IPS DF 4.7 (cell line): ENCODE data around the gene THOC6.

ENCODE experiments used
- DNase-seq: peaks from one replicate; pipeline ENCODE4 v3.0.0-alpha.2; 2013; ENCODE audit warnings: low spot score; ENCODE audit errors: extremely low read depth

The THOC6 gene

DNA sequence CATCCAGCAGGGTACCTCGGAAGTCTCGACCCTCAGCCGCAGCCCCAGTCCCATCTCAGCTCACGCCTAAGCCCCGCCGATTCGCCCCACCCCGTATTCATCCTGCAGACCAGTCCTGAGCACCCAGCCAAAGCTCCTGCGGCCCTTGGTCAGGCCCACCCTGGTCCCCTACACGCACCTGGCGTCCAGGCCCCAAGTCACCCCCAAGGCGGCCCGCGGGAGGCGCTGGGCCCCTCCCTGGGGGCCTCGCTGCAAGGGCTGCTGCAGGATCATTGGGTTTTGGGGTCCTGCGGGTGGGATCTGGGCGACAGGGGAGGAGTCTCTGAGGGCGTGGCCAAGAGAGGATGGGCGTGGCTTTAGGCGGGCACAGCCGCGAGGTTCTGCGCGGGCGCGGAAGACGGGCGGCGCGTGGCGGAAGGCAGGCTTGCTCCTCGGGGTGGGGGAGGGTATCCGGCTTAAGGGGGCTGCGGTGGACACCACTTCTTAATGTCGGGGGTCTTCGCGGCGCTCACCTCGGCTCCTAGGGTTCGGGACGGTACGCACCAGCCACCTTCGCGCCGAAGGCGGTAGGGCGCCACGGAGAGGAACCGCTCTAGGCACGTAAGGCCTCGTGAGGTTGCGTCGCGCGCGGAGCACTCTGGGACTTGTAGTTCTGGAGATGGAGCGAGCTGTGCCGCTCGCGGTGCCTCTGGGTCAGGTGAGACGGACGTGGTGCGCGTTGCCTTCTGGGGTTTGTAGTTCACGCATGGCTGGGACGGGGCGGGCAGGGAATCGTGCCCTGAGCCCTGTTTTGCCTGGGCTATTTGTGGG is at the start of gene THOC6, which contains the start of gene HCFC1R1:
THOC6 (plus strand) TSS at position 367 of the 810 bp plus-strand sequence; CDS start at position 659, 292 bp downstream.
HCFC1R1 (minus strand) TSS at position 274 of the 810 bp plus-strand sequence; CDS start at position 273, 1 bp downstream.
- no peak for DNase-seq

DNA sequence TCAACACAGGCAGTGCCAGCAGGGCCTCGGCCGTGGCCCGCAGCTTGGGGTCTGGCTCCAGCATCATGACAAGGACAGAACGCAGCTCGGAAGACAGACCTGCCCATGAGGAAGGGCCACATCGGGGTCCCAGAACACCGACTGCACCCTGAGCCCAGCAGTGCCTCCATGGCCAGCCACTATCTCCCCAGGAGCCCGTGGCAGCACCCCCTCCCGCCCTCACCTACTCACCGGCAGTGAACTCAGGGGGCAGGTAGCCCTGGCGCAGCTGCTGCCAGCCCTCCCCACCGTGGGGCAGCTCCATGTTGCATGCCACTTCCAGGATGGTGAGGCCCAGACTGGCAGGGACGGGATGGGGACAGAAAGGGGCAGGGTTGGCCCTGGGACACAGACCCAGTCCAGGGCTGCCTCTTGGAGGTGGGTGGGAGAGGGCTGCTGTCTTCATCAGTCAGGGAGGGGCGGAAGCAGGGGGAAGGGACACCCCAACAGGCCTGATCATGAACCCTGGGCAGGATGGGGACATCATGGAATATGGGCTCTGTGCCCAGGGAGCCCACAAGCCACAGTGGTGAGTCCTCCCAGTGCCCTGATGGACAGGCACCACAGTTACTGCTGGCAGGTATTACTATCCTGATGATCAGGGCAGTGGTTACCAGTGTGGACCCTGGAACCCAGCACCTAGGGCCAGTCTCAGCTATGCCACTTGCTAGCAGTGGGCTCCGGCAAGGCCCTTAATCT is 49.3 kb upstream of the THOC6 start:
- DNase-seq, result no peak

GRCh38 chr16:2975161-2975795 is 48.6 kb upstream of the THOC6 start:
- DNase-seq, result no peak

DNA sequence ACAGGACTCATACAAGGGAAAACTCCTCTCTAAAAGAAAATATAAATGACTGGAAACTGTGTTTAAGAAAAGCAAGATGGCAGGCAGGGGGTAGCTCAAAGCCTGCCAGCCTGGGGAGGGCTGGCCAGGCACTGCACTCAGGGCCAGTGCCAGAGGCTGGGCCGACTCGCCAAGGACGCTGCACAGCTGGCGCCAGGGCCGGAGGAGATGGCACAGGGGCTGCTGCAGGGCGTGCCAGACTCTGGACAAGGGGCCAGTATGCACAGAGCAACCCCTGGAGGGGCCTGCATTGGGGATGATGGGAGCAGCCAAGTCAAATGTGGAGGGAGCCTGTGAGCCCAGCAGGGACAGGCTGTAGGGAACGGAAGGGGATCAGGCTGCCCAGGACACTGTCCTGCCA is 47.6 kb upstream of the THOC6 start:
- no peak for DNase-seq

- no peak for DNase-seq
Measured at GRCh38 chr16:2976673-2977072, 47.2 kb upstream of the THOC6 start.

DNA sequence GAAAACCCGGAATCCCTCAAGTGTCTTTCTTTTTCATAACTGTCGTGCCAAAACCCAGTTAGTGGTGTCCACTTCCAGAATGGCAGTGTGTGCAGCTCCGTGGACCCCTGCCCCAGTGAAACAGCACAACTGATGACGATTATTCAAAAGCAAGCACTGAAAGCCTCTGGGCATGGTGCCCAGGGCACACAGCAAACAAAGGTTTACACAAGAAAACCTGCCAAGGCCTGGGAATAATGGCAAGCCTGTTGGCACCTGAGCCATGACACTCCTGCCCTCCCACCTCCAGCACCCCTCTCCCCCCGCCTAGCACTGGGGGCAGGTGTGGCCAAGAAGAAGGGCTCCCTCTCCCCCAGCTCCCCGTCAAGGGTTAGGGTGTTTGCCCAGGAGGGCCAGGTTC is 46.4 kb upstream of the THOC6 start:
- DNase-seq, result no peak

- no peak for DNase-seq
Measured at GRCh38 chr16:2979669-2980226, 44.1 kb upstream of the THOC6 start.

DNA sequence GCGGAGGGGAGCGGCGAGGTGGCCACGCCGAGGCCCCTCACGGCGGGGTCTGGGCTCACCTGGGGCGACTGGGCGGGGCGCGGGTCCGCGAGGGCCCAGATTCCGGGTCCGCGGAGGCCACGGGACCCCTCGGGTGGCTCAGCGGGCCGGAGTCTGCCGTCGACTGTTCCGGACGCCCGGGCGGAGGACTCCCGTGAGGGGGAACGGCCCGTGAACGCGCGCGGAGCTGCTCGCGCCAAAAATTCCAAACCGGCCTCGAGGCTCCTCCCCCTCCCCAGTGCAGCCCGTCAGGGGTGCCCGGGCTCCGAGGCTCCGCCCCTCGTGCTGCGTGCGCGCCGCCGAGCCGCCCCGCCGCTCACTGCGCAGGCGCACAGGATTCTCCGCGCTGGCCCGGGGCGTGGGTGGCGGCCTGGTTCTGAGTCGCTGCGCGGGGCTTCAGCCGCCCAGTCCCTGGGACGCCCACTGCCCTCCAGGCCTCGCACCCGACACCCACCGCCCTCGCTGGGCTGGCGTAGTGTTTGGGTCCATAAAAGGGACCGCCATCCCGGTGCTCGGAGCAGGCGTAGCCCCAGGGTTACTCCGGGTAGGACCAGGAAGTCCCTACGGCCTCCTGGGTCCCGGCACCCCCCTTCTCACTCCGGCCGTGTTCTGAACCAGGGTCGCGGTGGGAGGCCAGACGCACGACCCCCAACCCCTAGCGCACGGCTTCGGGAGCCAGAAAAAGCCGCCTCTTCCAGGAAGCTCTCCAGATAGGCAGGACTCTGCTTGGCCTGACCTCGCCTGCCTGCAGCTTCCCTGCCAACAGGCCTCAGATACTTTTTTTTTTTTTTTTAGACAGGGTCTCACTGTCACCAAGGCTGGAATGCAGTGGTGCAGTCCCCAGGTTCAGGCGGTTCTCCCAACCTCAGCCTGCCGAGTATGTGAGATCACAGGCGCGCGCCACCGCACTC is 43.3 kb upstream of the THOC6 start, which contains the start of gene PKMYT1:
PKMYT1 (minus strand) TSS at position 220 of the 950 bp plus-strand sequence. CDS start 789 bp downstream, outside the sequence.
- DNase-seq, result no peak

- DNase-seq, result no peak
Measured at GRCh38 chr16:2981177-2981898, 42.5 kb upstream of the THOC6 start.

- DNase-seq, result no peak
Measured at GRCh38 chr16:2981899-2982250, 42.0 kb upstream of the THOC6 start.

GRCh38 chr16:2982402-2982801 is 41.4 kb upstream of the THOC6 start:
- no peak for DNase-seq

DNA sequence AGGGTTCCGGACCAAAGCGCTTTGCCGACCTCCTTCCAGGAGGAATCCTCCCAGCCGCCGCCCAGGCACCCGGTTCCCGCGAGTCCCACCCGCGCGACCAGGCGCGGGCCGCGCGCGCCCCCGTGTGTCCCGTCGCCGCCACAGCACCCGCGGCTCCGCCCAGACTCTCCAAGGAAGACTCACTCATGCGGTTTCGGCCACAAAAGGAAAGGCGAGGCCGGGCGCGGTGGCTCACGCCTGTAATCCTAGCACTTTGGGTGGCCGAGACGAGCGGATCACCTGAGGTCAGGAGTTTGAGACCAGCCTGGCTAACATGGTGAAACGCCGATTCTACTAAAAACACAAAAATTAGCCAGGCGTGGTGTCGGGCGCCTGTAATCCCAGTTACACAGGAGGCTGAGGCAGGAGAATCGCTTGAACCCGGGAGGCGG is 40.1 kb upstream of the THOC6 start:
- no peak for DNase-seq

- DNase-seq, result no peak
Measured at GRCh38 chr16:2985462-2985861, 38.4 kb upstream of the THOC6 start.

DNA sequence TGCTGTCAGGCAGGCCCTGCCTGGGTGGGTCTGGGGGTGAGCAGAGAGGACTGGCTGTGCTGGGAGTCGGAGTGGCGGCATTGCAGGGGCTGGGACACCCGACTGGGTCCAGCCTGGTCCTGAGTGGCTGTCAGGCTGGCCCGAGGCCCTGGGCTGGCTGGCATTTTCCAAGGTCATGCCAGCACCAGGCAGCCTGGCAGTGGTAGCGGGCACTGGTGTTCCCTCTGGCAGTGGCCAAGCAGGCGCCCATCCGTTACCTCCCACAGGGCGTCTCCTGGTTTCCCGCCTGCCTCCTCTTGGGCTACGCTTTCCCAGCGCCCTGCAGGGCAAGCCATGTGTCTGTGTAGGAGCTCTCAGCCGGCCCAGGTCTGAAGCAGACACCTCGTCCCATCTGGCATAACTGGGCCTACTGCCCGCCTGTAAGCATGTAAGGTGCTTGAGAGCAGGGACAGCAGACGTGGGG is 37.9 kb upstream of the THOC6 start:
- no peak for DNase-seq

GRCh38 chr16:2986623-2987188 is 37.1 kb upstream of the THOC6 start:
- DNase-seq, result no peak

- DNase-seq, result no peak
Measured at GRCh38 chr16:2987286-2987685, 36.5 kb upstream of the THOC6 start.

DNA sequence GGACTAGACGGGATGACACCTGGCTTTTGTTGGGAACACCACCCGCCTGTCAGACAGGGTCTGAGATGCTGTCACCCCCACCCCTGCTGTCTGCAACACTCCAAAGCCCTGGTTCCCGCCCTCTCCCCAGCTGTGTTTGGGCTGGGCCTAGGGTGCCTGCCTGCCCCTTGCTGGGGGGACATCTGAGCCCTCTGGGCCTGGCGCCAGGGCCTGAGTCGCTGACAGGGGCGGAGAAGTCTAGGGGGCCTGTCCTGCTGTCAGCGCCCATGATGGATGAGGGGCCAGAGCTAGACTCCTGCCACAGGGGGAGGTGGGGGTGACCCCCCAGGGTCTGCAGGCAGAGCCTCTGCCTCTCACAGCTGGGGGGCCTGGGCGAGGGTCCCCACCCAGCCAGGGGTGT is 36.0 kb upstream of the THOC6 start:
- DNase-seq, result no peak

GRCh38 chr16:2988590-2989099 is 35.2 kb upstream of the THOC6 start:
- DNase-seq, result no peak

- DNase-seq, result no peak
Measured at GRCh38 chr16:2990891-2991290, 32.9 kb upstream of the THOC6 start.
